A673 (cell line): Measurements from ENCODE around the gene ELK4. TPM values are rescaled to one million over a fixed set of nuclear protein-coding genes. Genes with fewer than 3 reads are reported as not detected.

Experiments used
- BruUV-seq: library from RNA; stranded (reverse); fragments of 400-500 nt; replicated peaks from 2 replicates; lab custom pipeline; 2021; lab: Mats Ljungman, UMichigan
- CTCF ChIA-PET: fragments of 300-600 bp; sonication (Branson Sonifier 250); formaldehyde crosslinking; loops from one replicate; lab custom pipeline; 2022; ENCODE audit warnings: antibody characterized with exemption; lab: Charles Lee
- POLR2A ChIA-PET: fragments of 300-600 bp; sonication (Branson Sonifier 250); formaldehyde crosslinking; loops from one replicate; lab custom pipeline; 2022; ENCODE audit warnings: antibody characterized with exemption; ENCODE audit not compliant: low non-redundant PET; lab: Charles Lee
- DNase-seq: peaks from one replicate; pipeline ENCODE4 v3.0.0-alpha.2; 2015; ENCODE audit warnings: low spot score
- H3K27ac ChIP-seq: fragments of 200-600 bp; sonication (generic); 2 replicates; pipeline ENCODE4 v1.5.1; 2016; ENCODE audit warnings: mixed run types, low read depth, mild to moderate bottlenecking, mixed read lengths, antibody characterized with exemption, low read length; ENCODE audit not compliant: poor library complexity, severe bottlenecking
- H3K27me3 ChIP-seq: fragments of 200-600 bp; sonication (generic); replicated peaks from 2 replicates; pipeline ENCODE4 v1.6.1; 2017; ENCODE audit warnings: mixed run types, low read depth, mild to moderate bottlenecking, mixed read lengths, antibody characterized with exemption, low read length; ENCODE audit not compliant: insufficient read depth, poor library complexity
- H3K36me3 ChIP-seq: fragments of 200-600 bp; sonication (generic); 2 replicates; pipeline ENCODE4 v1.6.1; 2016; ENCODE audit warnings: mixed run types, mild to moderate bottlenecking, mixed read lengths, antibody characterized with exemption, low read length; ENCODE audit not compliant: insufficient read depth, poor library complexity, severe bottlenecking
- H3K4me1 ChIP-seq: fragments of 200-600 bp; sonication (generic); 2 replicates; pipeline ENCODE4 v1.6.1; 2017; ENCODE audit warnings: mixed run types, mild to moderate bottlenecking, mixed read lengths, antibody characterized with exemption, low read length; ENCODE audit not compliant: insufficient read depth, poor library complexity, severe bottlenecking
- H3K4me3 ChIP-seq: fragments of 200-600 bp; sonication (generic); 2 replicates; pipeline ENCODE4 v1.5.1; 2016; ENCODE audit warnings: low read depth, mixed run types, mild to moderate bottlenecking, mixed read lengths, low read length; ENCODE audit not compliant: poor library complexity, severe bottlenecking
- H3K9me3 ChIP-seq: fragments of 200-600 bp; sonication (generic); 2 replicates; pipeline ENCODE4 v1.6.1; 2016; ENCODE audit warnings: mixed run types, low read depth, mild to moderate bottlenecking, mixed read lengths, antibody characterized with exemption, low read length; ENCODE audit not compliant: poor library complexity, severe bottlenecking
- CTCF ChIP-seq: fragments of 300-800, 200-600 bp; sonication (generic); conservative IDR thresholded peaks from 2 replicates; pipeline ENCODE4 v1.5.1; 2017; ENCODE audit warnings: low read depth, mild to moderate bottlenecking, antibody characterized with exemption, low read length, moderate library complexity, mixed read lengths
- EZH2 ChIP-seq: fragments of 200-600 bp; sonication (generic); IDR thresholded peaks from 2 replicates; pipeline ENCODE4 v1.6.1; 2017; ENCODE audit warnings: borderline replicate concordance, low read depth, mild to moderate bottlenecking, mixed read lengths, antibody characterized with exemption, low read length; ENCODE audit not compliant: poor library complexity, severe bottlenecking
- intact Hi-C: fragments of 100-400 bp; cut with micrococcal nuclease; formaldehyde crosslinking; loops from one replicate; pipeline ENCODE4 v1.10.0; 2022; ENCODE audit not compliant: unreplicated experiment
- total RNA-seq: library from RNA; stranded (reverse); gene quantifications from 2 replicates; pipeline ENCODE4 v1.2.3, GENCODE V29; 2021

ELK4 gene
- total RNA-seq, 1 experiment from 2014 or later: 38.2 TPM

GRCh38 chr1:205676597-205676996, 44.8 kb upstream of the ELK4 start:
- Histone ChIP-seq H3K4me3 (no peak overlapping the region), H3K36me3 (no peaks in the 10 kb centered on the region), H3K9me3 (no peaks in the 10 kb centered on the region), H3K27ac (no peak overlapping the region), H3K27me3 (no peaks in the 10 kb centered on the region), H3K4me1 (peaks cover 15% of the 10 kb centered on the region)
- TF ChIP-seq EZH2 (no peak), CTCF (no peak)
- no peak for DNase-seq
- ChIA-PET POLR2A (no interaction called here), CTCF (interaction anchor here (1.5 kb wide), 1 partner anchor 18 kb away, joined by 7 read pairs; no protein-coding TSS in a partner anchor)
- BruUV-seq: no TSS peak
- intact Hi-C loops: no loop called here

GRCh38 chr1:205676002-205676401, 44.2 kb upstream of the ELK4 start:
- intact Hi-C loops: no loop called here
- no peak for DNase-seq
- H3K9me3 ChIP-seq: no peaks in the 10 kb centered on the region
- BruUV-seq: no TSS peak
- H3K4me3 ChIP-seq: no peak overlapping the region
- POLR2A ChIA-PET: no interaction called here
- CTCF ChIA-PET: no interaction called here
- H3K36me3 ChIP-seq: no peaks in the 10 kb centered on the region
- H3K27me3 ChIP-seq: no peaks in the 10 kb centered on the region
- TF ChIP-seq CTCF (no peak), EZH2 (no peak)
- H3K27ac ChIP-seq: no peak overlapping the region
- peaks cover 15% of the 10 kb centered on the region for H3K4me1 ChIP-seq

GRCh38 chr1:205675247-205675646, 43.4 kb upstream of the ELK4 start:
- Histone ChIP-seq H3K4me3 (no peak overlapping the region), H3K27ac (no peak overlapping the region), H3K9me3 (no peaks in the 10 kb centered on the region), H3K27me3 (no peaks in the 10 kb centered on the region), H3K36me3 (no peaks in the 10 kb centered on the region), H3K4me1 (peaks cover 15% of the 10 kb centered on the region)
- ChIA-PET CTCF (no interaction called here), POLR2A (no interaction called here)
- BruUV-seq: no TSS peak
- no peak for DNase-seq
- intact Hi-C loops: no loop called here
- TF ChIP-seq CTCF: no peak
- TF ChIP-seq EZH2: no peak
